Measurements from ENCODE around the gene GOLGA5. TPM values are rescaled to one million over a fixed set of nuclear protein-coding genes. Genes with fewer than 3 reads are reported as not detected.

The GOLGA5 gene
- total and polyA plus RNA-seq, 2 experiments from 2014 or later: 50.0 to 62.4 TPM

DNA sequence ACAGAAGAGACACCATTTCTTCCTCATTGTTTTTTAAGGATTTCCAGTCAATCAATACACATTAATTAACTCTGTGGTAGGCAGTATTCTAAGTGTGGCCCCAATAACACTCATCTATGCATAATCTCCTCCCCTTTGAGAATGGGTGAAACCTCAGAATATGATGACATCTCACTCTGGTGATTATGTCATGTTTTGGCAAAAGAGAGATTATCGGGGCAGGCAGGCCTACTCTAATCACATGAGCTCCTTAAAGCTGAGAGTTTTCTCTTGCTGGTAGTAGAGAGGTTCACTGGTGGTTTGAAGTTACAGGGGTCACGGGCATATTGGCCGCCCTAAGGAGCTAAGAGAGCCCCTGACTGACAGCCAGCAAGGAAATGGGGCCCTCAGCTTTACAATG lies 38.6 kb upstream of the GOLGA5 start:
- Histone ChIP-seq H3K27ac (no peak overlapping the region), H4K20me1 (ENCODE audit: insufficient read depth, poor library complexity, severe bottlenecking) (no peaks in the 10 kb centered on the region), H3K27me3 (no peaks in the 10 kb centered on the region), H3K4me3 (no peak overlapping the region), H3K9me2 (replicated peaks; ENCODE audit: insufficient read depth) (no peaks in the 10 kb centered on the region), H3K4me2 (no peak overlapping the region), H3K36me3 (replicated peaks; ENCODE audit: insufficient read depth, low read depth) (no peaks in the 10 kb centered on the region), H3K9me3 (ENCODE audit: low read depth) (no peaks in the 10 kb centered on the region), H3K4me1 (ENCODE audit: insufficient read depth) (no peaks in the 10 kb centered on the region), H3K79me2 (no peaks in the 10 kb centered on the region), H2AFZ (no peak overlapping the region)
- WGBS (ENCODE audit: low lambda C conversion rate, missing lambda C conversion rate): 89% methylated on average over 3 of the region's 3 CpGs
- DNase-seq (ENCODE audit: low spot score): no peak
- TF ChIP-seq EZH2 (IDR thresholded peaks at IDR 0.05; ENCODE audit: borderline replicate concordance): no peak
- TF ChIP-seq, protein P1, sequence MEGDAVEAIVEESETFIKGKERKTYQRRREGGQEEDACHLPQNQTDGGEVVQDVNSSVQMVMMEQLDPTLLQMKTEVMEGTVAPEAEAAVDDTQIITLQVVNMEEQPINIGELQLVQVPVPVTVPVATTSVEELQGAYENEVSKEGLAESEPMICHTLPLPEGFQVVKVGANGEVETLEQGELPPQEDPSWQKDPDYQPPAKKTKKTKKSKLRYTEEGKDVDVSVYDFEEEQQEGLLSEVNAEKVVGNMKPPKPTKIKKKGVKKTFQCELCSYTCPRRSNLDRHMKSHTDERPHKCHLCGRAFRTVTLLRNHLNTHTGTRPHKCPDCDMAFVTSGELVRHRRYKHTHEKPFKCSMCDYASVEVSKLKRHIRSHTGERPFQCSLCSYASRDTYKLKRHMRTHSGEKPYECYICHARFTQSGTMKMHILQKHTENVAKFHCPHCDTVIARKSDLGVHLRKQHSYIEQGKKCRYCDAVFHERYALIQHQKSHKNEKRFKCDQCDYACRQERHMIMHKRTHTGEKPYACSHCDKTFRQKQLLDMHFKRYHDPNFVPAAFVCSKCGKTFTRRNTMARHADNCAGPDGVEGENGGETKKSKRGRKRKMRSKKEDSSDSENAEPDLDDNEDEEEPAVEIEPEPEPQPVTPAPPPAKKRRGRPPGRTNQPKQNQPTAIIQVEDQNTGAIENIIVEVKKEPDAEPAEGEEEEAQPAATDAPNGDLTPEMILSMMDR (IDR thresholded peaks at IDR 0.05; ENCODE audit: poor library complexity): no peak
- no peak for TF ChIP-seq EZH2phosphoT487 (IDR thresholded peaks at IDR 0.05; ENCODE audit: low read depth, severe bottlenecking, unreplicated experiment)

- WGBS (ENCODE audit: low lambda C conversion rate, missing lambda C conversion rate): 90% methylated on average over 4 of the region's 4 CpGs
- H3K36me3 ChIP-seq (replicated peaks; ENCODE audit: insufficient read depth, low read depth): no peaks in the 10 kb centered on the region
- TF ChIP-seq, protein P1 (IDR thresholded peaks at IDR 0.05; ENCODE audit: poor library complexity): no peak
- TF ChIP-seq EZH2 (IDR thresholded peaks at IDR 0.05; ENCODE audit: borderline replicate concordance) (no peak), EZH2phosphoT487 (IDR thresholded peaks at IDR 0.05; ENCODE audit: low read depth, severe bottlenecking, unreplicated experiment) (no peak)
- H3K79me2 ChIP-seq: no peaks in the 10 kb centered on the region
- H3K9me3 ChIP-seq (ENCODE audit: low read depth): no peaks in the 10 kb centered on the region
- no peaks in the 10 kb centered on the region for H3K4me1 ChIP-seq (ENCODE audit: insufficient read depth)
- H3K4me2 ChIP-seq: no peak overlapping the region
- H3K27ac ChIP-seq: no peak overlapping the region
- no peak overlapping the region for H3K4me3 ChIP-seq
- H3K27me3 ChIP-seq: no peaks in the 10 kb centered on the region
- H4K20me1 ChIP-seq (ENCODE audit: insufficient read depth, poor library complexity, severe bottlenecking): no peaks in the 10 kb centered on the region
- no peaks in the 10 kb centered on the region for H3K9me2 ChIP-seq (replicated peaks; ENCODE audit: insufficient read depth)
- H2AFZ ChIP-seq: no peak overlapping the region
- DNase-seq (ENCODE audit: low spot score): no peak
Measured at GRCh38 chr14:92756446-92756845, 37.7 kb upstream of the GOLGA5 start.

DNA sequence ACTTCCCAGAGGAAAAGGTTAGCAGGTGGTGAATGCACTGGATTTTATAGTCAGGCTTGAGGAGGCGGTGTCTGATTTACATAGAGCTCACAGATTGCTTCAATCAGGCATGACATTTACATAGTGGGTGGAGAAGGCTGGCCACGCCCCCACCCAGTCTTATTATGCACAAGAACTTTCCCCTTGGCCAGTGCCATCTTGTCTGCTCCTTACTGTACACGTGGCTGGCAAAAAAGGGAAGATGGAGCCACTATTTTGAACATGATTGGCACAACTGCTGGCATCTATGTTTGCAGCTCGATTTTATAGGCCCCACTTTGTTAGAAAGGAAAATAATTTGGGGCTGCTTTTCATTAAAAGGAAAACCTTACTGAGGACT lies 34.8 kb upstream of the GOLGA5 start:
- Histone ChIP-seq H3K27ac (no peak overlapping the region), H4K20me1 (ENCODE audit: insufficient read depth, poor library complexity, severe bottlenecking) (no peaks in the 10 kb centered on the region), H2AFZ (no peak overlapping the region), H3K9me2 (replicated peaks; ENCODE audit: insufficient read depth) (no peaks in the 10 kb centered on the region), H3K79me2 (no peaks in the 10 kb centered on the region), H3K4me3 (no peak overlapping the region), H3K4me2 (no peak overlapping the region), H3K27me3 (no peaks in the 10 kb centered on the region), H3K4me1 (ENCODE audit: insufficient read depth) (no peaks in the 10 kb centered on the region), H3K9me3 (ENCODE audit: low read depth) (no peaks in the 10 kb centered on the region), H3K36me3 (replicated peaks; ENCODE audit: insufficient read depth, low read depth) (no peaks in the 10 kb centered on the region)
- 75% methylated on average over 4 of the region's 4 CpGs for WGBS (ENCODE audit: low lambda C conversion rate, missing lambda C conversion rate)
- peak; percentile 45 for DNase-seq (ENCODE audit: low spot score)
- TF ChIP-seq, protein P1 (IDR thresholded peaks at IDR 0.05; ENCODE audit: poor library complexity): no peak
